MV-4-11 (cell line): ENCODE results near the gene SHC2.

Experiments
- DNase-seq: peaks from one replicate; lab custom pipeline; 2025; lab: John Stamatoyannopoulos, UW

SHC2 gene

DNA sequence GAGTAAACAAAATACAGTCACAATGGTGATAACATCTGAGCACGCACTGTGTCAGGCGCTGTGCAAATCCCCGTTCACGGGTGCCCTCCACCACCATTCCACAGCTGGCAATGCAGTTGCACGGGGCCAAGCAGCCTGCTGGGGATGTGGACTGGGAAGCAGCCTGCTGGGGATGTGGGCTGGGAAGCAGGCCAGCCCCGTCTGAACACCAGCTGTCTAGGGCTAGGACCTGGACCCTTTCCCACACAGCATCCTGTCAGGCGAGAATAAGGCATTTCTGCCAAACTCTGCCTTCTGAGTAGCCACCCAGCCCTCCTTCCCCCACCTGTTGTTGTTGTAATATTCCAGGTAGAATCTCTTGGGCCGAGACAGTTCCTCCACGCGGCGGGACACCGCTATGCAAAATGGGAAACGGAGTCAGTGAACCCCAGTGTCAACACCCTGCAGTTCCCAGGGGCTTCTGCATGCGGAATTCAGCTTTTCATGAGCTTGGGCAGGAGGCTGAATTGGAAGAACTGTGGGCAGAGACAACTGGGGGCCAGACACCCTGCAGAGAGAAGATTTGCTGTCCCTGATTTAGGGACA is 88.4 kb downstream of the SHC2 start:
- no peak for DNase-seq

DNA sequence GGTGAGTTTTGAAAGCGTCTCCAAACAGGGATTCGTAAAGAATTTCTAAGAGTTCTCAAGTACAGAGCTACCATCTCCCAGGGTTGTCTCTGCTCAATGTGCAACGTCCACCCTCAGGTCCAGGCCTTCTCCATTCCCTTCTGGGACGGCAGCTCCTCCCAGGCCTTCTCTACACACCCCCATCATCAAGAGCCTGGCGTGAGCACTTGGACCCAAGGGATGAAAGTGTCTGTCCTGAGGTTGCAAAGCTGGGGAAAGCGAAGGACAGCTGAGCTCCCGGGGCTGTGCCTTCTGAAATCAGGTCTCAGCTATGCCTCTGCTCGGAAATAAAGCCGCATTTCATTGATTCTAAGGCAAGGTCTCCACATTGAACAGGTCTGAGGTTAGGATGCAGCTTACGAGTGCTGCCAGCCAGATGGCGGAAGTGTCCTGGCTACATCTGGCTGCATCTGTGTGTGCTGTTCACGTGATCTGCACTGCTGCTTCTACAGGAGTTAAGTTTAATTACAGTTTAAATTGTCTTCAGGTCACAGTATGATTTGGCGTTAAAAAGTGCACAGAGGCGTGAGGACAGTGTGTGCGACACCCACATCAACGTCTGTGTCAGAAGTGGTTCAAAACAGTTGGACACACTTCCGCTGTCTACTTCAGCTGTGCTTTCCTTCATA is 89.2 kb downstream of the SHC2 start:
- DNase-seq = no peak

- DNase-seq = no peak
Observed at GRCh38 chr19:370641-371330, 90.0 kb downstream of the SHC2 start.

DNA sequence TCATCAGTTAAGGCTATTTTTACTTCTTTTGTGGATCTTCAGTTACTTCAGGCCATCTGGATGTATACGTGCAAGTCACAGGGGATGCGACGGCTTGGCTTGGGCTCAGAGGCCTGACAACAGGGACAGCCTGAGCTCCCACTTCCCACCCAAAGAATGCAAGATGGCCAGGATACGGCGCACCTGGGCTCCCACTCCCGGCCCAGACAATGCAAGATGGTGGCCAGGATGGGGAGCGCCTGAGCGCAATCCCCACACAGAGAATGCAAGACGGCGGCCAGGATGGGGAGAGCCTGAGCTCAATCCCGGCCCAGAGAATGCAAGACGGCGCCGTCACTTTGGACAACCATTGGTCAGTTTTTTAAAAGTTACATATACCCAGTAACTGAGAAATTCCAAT is 91.0 kb downstream of the SHC2 start:
- DNase-seq = no peak

- DNase-seq = no peak
Observed at GRCh38 chr19:369256-369655, 91.6 kb downstream of the SHC2 start.

DNA sequence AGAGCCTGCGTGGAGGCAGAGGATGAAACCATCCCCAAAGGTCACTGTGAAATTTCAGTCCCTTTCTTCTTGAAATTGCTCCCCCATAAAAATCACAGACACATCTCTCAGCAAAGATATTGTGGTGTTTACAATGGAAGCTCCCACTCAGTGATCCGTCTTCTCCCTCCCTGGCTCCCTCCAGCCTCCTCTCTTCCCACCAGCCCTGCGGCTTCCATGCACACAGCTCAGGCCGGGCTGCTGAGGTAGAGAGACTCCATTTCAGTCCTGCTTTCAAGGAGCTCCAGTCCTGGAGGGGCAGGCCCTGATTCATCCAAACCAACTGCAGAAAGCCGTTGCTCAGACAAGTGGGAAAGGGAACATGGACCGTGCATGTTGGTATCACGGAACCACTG is 92.2 kb downstream of the SHC2 start:
- no peak for DNase-seq

GRCh38 chr19:367963-368629 is 92.7 kb downstream of the SHC2 start:
- DNase-seq = peak; percentile 37

- DNase-seq = peak; percentile 52
Observed at GRCh38 chr19:367561-367960, 93.3 kb downstream of the SHC2 start.

DNA sequence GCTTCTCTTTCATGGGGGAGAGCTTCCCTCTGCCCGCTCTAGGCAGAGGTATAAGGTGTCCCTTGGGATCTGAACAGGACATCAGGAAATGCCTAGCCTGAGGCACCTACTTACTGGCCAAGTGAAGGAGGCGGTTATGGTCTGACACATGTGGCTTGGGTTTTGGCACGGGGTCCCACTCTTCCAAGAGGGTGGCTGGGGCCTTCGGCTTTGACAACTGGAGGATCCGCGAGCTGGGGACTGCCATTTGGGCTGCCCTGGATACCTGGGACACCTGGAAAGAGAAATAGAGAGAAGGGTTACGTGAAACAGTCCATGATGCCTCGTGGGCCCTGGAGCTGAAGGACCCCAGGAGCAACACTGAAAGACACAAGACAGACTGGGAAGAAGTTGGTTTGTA is 93.9 kb downstream of the SHC2 start:
- DNase-seq = no peak
